WTC11 (cell line): ENCODE measurements around the gene CCDC28A.

Experiments
- CREB1 ChIP-seq: sonication (generic); formaldehyde crosslinking; IDR thresholded peaks from 2 replicates; pipeline ENCODE4 v1.8.0; 2023; ENCODE audit warnings: mild to moderate bottlenecking, missing genetic modification reagents
- NFYB ChIP-seq: sonication (generic); formaldehyde crosslinking; conservative IDR thresholded peaks from 2 replicates; pipeline ENCODE4 v1.8.0; 2022; ENCODE audit warnings: low read depth, missing genetic modification reagents
- ZNF219 ChIP-seq: sonication (generic); formaldehyde crosslinking; IDR thresholded peaks from 2 replicates; pipeline ENCODE4 v1.8.0; 2023; ENCODE audit warnings: missing genetic modification reagents, mild to moderate bottlenecking, borderline replicate concordance
- TF ChIP-seq, protein P1 (sequence below): fragments of 200-600 bp; IDR thresholded peaks from 2 replicates; pipeline ENCODE4 v1.8.0; 2022; ENCODE audit warnings: antibody characterized with exemption
- TF ChIP-seq, protein P2 (sequence below): sonication (generic); formaldehyde crosslinking; IDR thresholded peaks from 2 replicates; pipeline ENCODE4 v1.8.1; 2022; ENCODE audit warnings: low read depth, missing genetic modification reagents, borderline replicate concordance
- TF ChIP-seq, protein P3 (sequence below): sonication (generic); formaldehyde crosslinking; IDR thresholded peaks from 2 replicates; pipeline ENCODE4 v1.8.1; 2023; ENCODE audit warnings: mild to moderate bottlenecking, missing genetic modification reagents, borderline replicate concordance
- TF ChIP-seq, protein P4 (sequence below): fragments of 250-450 bp; sonication (Bioruptor Pico); IDR thresholded peaks from 2 replicates; pipeline ENCODE4 v1.9.0; 2021; ENCODE audit warnings: mild to moderate bottlenecking
- TF ChIP-seq, protein P5 (sequence below): sonication (generic); formaldehyde crosslinking; IDR thresholded peaks from 2 replicates; pipeline ENCODE4 v1.8.0; 2022; ENCODE audit warnings: mild to moderate bottlenecking, missing genetic modification reagents

DNA sequence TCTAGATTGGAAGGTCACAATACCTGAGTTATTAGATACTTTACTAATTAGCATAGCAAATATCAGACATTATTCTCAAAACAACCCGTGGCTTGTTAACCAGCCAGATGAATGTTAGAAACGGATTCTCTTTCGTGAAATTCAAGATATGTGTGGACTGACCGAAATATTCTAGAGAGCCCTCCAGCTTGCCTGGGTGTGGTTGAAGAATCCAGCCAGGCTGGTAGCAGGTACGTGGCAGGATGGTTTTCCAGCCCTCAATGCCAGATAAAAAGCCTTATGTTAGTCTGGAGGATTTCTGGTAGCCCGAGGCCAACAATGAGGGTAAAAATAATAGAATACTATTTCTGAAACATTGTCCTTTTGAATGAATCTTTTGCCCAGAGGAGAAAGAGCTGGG, 41.7 kb downstream of the CCDC28A start:
- TF ChIP-seq, protein P1, sequence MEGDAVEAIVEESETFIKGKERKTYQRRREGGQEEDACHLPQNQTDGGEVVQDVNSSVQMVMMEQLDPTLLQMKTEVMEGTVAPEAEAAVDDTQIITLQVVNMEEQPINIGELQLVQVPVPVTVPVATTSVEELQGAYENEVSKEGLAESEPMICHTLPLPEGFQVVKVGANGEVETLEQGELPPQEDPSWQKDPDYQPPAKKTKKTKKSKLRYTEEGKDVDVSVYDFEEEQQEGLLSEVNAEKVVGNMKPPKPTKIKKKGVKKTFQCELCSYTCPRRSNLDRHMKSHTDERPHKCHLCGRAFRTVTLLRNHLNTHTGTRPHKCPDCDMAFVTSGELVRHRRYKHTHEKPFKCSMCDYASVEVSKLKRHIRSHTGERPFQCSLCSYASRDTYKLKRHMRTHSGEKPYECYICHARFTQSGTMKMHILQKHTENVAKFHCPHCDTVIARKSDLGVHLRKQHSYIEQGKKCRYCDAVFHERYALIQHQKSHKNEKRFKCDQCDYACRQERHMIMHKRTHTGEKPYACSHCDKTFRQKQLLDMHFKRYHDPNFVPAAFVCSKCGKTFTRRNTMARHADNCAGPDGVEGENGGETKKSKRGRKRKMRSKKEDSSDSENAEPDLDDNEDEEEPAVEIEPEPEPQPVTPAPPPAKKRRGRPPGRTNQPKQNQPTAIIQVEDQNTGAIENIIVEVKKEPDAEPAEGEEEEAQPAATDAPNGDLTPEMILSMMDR: no peak
- TF ChIP-seq NFYB (CRISPR knock-in tag): no peak
- TF ChIP-seq, protein P2, sequence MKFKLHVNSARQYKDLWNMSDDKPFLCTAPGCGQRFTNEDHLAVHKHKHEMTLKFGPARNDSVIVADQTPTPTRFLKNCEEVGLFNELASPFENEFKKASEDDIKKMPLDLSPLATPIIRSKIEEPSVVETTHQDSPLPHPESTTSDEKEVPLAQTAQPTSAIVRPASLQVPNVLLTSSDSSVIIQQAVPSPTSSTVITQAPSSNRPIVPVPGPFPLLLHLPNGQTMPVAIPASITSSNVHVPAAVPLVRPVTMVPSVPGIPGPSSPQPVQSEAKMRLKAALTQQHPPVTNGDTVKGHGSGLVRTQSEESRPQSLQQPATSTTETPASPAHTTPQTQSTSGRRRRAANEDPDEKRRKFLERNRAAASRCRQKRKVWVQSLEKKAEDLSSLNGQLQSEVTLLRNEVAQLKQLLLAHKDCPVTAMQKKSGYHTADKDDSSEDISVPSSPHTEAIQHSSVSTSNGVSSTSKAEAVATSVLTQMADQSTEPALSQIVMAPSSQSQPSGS: no peak
- TF ChIP-seq, protein P3, sequence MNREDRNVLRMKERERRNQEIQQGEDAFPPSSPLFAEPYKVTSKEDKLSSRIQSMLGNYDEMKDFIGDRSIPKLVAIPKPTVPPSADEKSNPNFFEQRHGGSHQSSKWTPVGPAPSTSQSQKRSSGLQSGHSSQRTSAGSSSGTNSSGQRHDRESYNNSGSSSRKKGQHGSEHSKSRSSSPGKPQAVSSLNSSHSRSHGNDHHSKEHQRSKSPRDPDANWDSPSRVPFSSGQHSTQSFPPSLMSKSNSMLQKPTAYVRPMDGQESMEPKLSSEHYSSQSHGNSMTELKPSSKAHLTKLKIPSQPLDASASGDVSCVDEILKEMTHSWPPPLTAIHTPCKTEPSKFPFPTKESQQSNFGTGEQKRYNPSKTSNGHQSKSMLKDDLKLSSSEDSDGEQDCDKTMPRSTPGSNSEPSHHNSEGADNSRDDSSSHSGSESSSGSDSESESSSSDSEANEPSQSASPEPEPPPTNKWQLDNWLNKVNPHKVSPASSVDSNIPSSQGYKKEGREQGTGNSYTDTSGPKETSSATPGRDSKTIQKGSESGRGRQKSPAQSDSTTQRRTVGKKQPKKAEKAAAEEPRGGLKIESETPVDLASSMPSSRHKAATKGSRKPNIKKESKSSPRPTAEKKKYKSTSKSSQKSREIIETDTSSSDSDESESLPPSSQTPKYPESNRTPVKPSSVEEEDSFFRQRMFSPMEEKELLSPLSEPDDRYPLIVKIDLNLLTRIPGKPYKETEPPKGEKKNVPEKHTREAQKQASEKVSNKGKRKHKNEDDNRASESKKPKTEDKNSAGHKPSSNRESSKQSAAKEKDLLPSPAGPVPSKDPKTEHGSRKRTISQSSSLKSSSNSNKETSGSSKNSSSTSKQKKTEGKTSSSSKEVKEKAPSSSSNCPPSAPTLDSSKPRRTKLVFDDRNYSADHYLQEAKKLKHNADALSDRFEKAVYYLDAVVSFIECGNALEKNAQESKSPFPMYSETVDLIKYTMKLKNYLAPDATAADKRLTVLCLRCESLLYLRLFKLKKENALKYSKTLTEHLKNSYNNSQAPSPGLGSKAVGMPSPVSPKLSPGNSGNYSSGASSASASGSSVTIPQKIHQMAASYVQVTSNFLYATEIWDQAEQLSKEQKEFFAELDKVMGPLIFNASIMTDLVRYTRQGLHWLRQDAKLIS (CRISPR knock-in tag): no peak
- TF ChIP-seq ZNF219 (CRISPR knock-in tag): no peak
- TF ChIP-seq, protein P4, sequence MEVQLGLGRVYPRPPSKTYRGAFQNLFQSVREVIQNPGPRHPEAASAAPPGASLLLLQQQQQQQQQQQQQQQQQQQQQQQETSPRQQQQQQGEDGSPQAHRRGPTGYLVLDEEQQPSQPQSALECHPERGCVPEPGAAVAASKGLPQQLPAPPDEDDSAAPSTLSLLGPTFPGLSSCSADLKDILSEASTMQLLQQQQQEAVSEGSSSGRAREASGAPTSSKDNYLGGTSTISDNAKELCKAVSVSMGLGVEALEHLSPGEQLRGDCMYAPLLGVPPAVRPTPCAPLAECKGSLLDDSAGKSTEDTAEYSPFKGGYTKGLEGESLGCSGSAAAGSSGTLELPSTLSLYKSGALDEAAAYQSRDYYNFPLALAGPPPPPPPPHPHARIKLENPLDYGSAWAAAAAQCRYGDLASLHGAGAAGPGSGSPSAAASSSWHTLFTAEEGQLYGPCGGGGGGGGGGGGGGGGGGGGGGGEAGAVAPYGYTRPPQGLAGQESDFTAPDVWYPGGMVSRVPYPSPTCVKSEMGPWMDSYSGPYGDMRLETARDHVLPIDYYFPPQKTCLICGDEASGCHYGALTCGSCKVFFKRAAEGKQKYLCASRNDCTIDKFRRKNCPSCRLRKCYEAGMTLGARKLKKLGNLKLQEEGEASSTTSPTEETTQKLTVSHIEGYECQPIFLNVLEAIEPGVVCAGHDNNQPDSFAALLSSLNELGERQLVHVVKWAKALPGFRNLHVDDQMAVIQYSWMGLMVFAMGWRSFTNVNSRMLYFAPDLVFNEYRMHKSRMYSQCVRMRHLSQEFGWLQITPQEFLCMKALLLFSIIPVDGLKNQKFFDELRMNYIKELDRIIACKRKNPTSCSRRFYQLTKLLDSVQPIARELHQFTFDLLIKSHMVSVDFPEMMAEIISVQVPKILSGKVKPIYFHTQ (CRISPR knock-in tag): no peak
- TF ChIP-seq, protein P5, sequence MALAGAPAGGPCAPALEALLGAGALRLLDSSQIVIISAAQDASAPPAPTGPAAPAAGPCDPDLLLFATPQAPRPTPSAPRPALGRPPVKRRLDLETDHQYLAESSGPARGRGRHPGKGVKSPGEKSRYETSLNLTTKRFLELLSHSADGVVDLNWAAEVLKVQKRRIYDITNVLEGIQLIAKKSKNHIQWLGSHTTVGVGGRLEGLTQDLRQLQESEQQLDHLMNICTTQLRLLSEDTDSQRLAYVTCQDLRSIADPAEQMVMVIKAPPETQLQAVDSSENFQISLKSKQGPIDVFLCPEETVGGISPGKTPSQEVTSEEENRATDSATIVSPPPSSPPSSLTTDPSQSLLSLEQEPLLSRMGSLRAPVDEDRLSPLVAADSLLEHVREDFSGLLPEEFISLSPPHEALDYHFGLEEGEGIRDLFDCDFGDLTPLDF (CRISPR knock-in tag): no peak
- TF ChIP-seq CREB1 (CRISPR knock-in tag): no peak
